GM19455 (cell line): ENCODE results near the gene GOLPH3L.
A peak's percentile ranks its signal among the peaks of the same experiment; 100 is the strongest.
"Not testable (repeated sequence)": the region's sequence is repeated elsewhere in the genome, so short reads cannot be mapped to it uniquely, and the experiment has no call there.

Experiments
- ATAC-seq: cut with Tn5 transposase; IDR thresholded peaks from one replicate; pipeline ENCODE4 v1.9.1; 2021; ENCODE audit not compliant: unreplicated experiment

Gene GOLPH3L

DNA sequence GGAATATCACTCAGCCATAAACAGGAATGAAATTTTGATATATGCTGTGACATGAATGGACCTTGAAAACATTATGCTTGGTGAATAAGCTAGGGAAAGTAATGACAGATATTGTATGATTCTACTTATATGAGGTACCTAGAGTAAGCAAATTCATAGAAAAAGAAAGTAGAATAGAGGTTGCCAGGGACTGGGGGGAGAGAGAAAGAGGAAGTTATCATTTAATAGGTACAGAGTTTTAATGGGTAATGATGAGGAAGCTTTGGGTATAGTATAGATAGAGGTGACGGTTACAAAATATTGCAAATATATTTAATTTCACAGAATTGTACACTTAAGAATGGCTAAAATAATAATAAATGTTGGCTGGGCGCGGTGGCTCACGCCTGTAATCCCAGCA is 36.4 kb downstream of the GOLPH3L start:
- ATAC-seq: no peak

DNA sequence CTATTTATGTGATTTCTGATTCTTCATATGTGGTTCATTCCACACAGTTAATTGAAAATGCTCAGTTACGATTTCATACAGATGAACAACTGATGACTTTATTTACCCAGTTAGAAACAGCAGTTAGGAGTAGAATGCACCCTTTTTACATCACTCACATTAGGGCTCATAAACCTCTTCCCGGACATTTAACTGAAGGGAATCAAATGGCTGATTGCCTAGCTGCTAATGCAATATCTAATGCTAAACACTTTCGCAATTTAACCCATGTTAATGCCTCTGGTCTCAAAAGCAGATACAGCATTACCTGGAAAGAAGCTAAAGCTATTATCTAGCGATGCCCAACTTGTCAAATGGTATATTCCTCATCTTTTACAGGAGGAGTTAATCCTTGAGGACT is 39.9 kb downstream of the GOLPH3L start:
- not testable (repeated sequence) for ATAC-seq

DNA sequence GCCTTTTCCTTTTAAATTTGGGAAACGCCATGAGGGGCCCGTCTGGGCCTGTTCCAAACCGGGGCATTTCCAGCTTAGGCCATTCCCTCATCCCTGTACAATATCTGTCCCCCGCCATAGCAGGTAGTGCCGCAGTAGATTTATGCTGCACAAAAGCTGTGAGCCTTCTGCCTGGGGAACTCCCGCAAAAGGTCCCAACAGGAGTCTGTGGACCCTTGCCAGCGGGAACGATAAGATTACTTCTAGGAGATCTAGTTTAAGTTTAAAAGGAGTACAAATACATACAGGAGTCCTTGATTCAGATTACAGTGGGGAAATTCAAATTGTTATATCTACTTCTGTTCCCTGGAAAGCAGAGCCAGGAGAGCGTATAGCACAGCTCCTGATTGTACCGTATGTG is 42.3 kb downstream of the GOLPH3L start:
- not testable (repeated sequence) for ATAC-seq

DNA sequence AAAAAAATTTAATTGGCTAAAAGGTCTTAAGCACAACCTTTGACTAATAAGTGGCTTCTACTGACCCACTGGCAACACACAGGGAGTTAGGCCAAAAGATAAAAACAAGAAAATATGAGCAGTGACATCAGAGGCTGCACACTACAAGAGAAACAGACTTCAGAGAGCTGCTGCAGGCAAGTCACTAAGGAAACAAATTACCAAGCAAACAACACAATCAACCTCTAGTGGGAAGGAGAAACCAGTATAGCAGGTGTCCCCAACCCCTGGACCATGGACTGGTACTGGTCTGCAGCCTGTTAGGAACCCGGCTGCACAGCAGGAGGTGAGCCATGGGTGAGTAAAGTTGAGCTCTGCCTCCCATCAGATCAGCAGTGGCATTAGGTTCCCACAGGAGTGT is 46.8 kb downstream of the GOLPH3L start:
- no peak for ATAC-seq

DNA sequence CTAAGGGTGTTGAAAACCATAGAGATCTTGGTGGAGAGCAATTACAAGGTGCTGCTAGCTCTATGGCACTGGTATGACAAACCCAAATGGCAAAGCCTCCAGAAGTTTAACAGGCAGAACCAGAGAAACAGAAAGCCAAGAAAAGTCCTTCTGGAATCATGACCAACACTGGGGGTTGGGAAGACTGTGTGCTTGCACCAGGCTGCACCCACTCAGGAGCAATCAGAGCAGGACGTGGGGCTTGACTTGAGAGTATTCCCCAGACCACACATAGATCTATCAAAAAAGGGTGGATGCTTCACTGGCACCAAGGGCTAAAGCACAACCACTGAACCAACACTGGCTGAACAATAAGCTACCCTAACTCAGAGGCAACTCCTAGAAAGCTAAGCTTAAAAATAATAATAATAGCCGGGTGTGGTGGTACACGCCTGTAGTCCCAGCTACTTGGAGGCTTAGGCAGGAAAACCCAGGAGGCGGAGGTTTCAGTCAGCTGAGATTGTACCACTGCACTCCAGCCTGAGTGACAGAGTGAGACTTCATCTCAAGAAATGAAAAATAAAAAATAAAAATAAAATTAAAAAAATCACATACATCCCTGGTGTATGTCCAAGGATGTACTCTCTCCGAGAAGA is 47.4 kb downstream of the GOLPH3L start:
- no peak for ATAC-seq

DNA sequence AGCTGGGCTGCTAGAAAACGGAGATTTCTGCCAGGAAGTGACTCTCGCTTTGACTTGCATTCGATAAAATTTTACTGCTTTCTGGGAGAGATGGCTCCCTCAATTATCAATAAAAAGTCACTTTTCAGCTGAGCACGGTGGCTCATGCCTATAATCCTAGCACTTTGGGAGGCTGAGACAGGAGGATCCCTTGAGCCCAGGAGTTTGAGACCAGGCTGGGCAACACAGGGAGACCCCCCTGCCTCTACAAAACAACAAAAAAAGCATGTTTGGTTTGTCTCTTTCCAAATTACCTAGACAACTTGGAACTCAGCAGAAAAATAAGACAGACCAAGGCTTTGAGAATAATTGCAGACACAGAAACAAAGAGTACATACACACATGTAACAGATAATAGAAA is 54.7 kb downstream of the GOLPH3L start:
- no peak for ATAC-seq

DNA sequence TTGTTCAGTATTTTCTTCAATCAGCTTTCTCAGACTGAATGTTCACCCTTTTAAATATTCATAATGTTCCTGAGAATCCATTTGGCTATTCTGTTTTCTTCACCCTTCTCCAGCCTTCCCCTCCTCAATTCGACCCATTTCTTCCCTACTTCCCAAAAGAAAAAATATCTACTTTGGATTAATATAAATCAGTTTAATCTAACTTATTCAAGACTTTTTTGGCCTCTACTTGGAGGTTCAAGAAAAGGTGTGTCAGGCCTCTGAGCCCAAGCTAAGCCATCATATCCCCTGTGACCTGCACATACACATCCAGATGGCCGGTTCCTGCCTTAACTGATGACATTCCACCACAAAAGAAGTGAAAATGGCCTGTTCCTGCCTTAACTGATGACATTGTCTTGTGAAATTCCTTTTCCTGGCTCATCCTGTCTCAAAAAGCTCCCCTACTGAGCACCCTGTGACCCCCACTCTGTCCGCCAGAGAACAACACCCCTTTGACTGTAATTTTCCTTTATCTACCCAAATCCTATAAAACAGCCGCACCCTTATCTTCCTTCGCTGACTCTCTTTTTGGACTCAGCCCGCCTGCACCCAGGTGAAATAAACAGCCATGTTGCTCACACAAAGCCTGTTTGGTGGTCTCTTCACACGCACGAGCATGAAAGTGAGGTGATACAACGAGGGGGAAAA is 55.7 kb downstream of the GOLPH3L start:
- not testable (repeated sequence) for ATAC-seq

DNA sequence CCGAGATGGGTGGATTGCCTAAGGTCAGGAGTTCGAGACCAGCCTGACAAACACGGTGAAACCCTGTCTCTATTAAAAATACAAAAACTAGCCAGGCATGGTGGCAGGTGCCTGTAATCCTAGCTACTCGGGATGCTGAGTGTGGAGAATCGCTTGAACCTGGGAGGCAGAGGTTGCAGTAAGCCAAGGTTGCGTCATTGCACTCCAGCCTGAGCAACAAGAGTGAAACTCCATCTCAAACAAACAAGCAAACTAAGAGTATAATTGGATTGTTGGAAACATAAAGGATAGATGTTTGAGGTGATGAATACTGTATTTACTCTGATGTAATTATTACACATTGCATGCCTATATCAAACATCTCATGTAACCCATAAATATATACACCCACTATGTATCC is 58.5 kb downstream of the GOLPH3L start:
- ATAC-seq: not testable (repeated sequence)

DNA sequence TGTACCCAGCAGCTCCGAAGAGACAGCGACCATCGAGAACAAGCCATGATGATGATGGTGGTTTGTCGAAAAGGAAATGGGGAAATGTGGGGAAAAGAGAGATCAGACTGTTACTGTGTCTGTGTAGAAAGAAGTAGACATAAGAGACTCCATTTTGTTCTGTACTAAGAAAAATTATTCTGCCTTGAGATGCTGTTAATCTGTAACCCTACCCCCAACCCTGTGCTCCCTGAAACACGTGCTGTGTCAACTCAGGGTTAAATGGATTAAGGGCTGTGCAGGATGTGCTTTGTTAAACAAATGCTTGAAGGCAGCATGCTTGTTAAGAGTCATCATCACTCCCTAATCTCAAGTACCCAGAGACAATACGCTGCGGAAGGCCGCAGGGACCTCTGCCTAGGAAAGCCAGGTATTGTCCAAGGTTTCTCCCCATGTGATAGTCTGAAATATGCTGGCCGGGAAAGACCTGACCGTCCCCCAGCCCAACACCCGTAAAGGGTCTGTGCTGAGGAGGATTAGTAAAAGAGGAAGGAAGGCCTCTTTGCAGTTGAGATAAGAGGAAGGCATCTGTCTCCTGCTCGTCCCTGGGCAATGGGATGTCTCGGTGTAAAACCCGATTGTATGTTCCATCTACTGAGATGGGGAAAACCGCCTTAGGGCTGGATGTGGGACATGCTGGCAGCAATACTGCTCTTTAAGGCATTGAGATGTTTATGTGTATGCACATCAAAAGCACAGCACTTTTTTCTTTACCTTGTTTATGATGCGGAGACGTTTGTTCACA is 61.9 kb downstream of the GOLPH3L start:
- not testable (repeated sequence) for ATAC-seq

DNA sequence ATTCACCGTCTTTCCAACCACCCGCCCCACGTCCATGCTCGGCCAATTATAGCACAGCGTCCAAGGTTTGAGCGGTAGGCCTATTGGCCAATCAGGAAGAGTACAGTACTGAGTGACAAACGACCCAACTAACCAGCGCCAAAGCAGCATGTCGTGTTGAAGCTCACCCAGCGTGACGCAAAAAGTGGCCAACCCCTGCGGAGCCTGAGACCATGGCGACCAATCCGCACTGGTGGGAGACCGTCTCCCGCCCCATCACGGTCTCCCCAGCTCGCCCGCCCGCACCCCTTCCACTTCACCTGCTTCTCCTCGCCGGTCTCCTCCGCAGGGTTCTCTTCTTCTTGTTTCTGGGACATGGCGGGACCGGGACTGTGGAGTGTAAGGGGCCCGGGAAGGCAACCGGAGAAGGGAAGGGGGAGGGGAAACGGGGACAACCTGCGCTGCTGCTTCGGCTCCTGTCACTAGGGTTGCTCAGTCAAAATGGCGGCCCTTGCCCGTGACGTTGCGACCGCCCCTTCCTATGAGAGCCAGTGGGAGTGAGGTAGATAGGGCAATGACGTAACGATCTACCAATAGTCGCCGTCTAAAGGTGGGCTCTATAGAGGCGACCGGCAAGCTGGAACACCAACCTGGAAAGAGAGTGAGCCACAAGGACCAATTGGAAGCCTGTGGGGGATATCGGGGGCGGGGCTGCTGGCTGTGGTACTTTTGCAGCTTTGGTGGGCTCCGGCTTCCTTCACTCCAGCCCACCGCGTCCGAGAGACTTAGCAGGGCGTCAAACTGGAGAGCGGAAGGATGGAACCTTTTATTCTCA is 67.6 kb downstream of the GOLPH3L start, which contains the start of gene ENSA:
TSS of gene ENSA (minus strand) at position 498 of the 814 bp plus-strand sequence. CDS start at position 356, 142 bp downstream.
- ATAC-seq: peak; percentile 88

DNA sequence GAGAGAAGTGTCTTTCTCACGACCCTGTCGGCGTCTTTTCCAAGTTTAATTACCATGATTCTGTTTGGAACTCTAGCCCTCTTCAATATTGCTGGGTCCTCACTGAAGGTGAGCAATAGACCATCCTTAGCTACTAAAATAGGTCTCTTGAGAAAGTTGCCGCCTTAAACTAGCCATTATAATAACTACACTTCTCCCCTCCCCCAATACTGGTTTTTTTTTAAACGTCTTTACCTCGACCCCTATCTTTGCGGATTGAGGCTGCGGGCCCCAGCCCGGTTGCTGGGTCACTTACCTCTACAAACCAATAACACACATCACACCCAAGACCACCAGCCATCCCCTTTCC is 68.2 kb downstream of the GOLPH3L start:
- ATAC-seq: no peak

DNA sequence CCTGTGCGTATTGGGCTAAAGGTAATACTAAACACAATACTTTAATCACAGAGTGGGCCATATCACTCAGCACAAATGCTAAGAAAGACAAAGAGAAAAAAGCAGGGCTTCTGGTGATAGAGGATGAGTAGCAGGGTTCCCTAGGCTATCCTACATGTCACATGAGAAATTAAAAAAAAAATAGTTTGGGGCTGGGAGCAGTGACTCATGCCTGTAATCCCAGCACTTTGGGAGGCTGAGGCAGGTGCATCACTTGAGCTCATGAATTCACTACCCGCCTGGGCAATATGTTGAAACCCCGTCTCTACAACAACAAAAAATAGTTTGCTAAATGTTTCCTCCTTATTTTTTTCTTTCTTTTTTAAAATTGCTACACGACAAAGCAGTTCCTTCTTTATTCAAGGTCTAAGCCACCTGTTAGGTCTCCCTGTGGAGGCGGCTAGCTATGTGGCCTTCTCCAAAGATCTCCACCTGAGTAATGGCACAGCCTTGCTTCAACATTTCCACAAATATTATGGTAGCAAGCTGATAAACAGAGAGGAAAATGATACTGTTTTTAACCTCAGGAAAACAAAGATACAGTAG is 69.0 kb downstream of the GOLPH3L start:
- ATAC-seq: no peak

DNA sequence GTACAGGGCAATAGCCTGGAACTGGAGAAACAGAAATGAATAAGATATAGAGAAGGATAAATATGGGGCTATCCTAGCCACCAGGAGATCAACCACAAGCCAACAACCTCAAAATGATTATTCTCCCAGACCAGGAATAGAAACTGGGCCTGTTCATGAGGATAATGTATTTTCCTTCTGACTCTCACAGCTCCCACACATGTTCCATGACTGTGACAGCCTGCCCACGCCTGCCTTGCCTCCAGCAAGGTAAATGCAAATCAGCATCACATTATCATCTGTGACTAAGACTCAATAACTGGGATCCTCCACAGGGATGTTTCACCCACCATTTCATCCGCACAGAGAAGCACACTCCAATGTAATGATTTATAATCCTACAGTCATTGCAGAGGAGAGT is 70.8 kb downstream of the GOLPH3L start:
- ATAC-seq: no peak

DNA sequence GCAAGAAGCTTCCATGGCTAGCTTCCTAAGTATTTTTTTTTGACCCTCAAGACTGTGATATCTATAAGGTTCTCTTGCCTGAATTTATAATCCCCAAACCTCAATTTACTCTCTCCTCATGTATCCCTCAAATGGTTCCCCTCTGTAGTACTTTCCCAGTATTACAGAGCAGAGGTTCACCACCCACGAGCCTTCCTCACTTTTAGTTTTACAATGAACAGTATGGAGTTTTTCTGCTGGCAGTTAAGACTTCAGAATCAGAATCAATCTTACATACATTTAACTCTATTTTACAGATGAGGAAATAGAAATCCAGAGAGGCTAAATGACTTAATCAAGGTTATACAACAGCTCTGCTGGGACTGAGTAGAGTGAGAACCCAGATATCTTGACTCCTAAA is 72.4 kb downstream of the GOLPH3L start:
- not testable (repeated sequence) for ATAC-seq

DNA sequence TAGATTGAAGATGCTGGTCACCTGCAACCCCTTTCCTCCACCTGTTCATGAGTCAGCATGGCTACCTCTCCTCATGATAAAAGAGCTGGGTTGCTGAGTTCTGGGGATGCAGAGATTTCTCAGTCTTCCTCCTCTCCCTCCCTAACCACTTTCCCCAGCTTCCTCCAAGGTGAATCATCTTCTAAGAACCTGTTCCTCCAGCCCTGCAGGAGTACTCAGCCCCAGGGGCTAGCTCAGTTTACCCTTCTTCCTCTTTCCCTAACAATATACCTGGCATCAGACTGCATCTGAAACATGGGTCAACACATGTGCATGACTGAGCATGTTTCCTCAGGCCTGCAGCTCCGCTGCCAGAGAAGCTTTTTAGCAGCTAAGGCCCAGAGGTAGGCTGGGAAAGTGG is 72.8 kb downstream of the GOLPH3L start:
- not testable (repeated sequence) for ATAC-seq

DNA sequence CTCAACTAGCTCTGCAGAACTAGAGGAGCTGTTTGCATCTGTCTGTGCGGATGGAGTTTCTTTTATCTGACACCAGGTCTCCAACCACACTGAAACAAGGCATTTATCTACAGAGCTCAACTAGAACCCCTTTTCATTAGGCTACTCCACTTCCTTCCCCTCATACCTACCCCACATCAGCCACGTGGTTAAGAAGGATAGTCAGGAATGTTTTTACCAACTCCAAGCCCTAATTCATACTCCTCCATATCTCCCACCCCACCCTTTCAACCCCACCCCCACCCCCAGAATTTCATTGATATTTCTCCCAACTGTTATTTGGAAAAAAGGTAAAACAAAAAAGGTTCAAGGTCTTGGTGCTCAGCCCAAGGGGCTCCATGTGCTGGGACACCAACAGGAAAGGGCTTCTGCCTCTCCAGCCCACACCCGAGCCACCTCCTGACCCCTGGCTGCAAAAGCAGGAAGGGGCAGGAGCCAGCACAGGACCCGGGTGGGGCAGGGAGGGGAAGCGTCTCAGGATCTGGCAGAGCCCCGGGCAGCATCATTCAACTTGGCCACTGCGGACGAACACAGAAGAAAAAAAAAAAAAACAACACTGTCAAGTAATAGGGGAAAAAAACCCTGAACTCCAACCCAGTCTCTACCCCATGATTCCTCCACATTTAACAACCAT is 74.5 kb downstream of the GOLPH3L start:
- ATAC-seq: no peak

DNA sequence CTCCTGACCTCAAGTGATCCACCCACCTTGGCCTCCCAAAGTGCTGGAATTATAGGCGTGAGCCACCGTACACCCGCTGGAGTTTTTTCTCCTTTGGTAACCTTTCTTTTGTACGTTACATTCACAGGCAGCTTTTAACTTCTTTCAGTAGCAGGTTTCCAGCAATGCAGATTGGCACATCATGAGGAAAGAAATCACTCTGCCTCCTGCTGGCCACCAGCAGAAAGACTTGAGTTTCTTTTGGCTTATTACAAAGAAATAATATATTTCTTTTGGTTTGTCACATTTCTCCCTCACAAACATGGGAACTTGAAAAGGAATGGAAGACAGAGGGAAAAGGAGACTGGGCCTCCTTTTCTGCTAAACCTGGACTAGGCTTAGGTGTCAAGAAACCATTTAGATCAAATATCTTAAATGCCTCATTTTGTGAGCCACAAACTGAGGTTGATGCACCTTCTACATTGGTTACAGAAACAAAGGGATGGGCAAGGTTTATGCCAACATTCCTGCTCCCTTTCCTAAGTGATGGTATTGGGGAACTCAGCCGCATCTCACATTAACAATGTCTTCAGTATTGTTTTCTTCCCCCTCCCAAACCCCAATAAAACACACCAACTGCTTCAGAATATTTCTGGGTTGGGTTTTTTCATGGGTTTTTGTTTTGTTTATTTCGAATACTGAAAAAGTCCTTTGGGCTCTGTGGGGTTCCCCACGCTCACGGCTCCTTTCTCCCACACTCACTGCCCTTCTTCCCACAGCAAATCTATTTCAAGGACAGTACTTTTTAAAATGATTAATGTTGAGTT is 75.3 kb downstream of the GOLPH3L start:
- no peak for ATAC-seq

DNA sequence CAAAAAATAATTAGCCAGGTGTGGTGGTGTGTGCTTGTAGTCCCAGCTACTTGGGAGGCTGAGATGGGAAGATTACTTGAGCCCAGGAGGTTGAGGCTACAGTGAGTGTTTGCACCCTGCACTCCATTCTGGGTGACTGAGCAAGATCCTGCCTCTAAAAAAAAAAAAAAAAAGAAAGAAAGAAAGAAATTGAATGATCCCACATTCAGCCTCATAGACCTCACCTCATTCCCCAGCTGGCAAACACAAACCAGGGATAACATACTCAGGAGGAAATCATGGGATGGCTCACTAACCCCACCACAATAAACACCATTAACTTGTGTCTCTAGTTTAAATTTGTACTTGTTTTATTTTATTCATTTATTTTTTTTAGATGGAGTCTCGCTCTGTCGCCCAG is 76.0 kb downstream of the GOLPH3L start:
- no peak for ATAC-seq
